ENCODE results near the gene KAT2B. TPM values are rescaled to one million over a fixed set of nuclear protein-coding genes. Genes with fewer than 3 reads are reported as not detected.

KAT2B gene
- total RNA-seq, 1 experiment from 2014 or later, result 3.2 TPM

GRCh38 chr3:20125289-20125688, 85.0 kb downstream of the KAT2B start:
- TF ChIP-seq EZH2 (IDR thresholded peaks at IDR 0.05; ENCODE audit: low read depth), result no peak
- TF ChIP-seq, protein P1, sequence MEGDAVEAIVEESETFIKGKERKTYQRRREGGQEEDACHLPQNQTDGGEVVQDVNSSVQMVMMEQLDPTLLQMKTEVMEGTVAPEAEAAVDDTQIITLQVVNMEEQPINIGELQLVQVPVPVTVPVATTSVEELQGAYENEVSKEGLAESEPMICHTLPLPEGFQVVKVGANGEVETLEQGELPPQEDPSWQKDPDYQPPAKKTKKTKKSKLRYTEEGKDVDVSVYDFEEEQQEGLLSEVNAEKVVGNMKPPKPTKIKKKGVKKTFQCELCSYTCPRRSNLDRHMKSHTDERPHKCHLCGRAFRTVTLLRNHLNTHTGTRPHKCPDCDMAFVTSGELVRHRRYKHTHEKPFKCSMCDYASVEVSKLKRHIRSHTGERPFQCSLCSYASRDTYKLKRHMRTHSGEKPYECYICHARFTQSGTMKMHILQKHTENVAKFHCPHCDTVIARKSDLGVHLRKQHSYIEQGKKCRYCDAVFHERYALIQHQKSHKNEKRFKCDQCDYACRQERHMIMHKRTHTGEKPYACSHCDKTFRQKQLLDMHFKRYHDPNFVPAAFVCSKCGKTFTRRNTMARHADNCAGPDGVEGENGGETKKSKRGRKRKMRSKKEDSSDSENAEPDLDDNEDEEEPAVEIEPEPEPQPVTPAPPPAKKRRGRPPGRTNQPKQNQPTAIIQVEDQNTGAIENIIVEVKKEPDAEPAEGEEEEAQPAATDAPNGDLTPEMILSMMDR (conservative IDR thresholded peaks at IDR 0.05), result no peak
- H3K9me2 ChIP-seq (ENCODE audit: insufficient read depth), result no peaks in the 10 kb centered on the region
- H3K4me2 ChIP-seq, result no peak overlapping the region
- H4K20me1 ChIP-seq (ENCODE audit: insufficient read depth), result no peaks in the 10 kb centered on the region
- H3F3A ChIP-seq (ENCODE audit: insufficient read depth, low read depth), result no peaks in the 10 kb centered on the region
- no peak overlapping the region for H3K4me3 ChIP-seq
- no TSS peak for BruUV-seq (replicated peaks)
- H3K27ac ChIP-seq, result no peak overlapping the region
- DNase-seq, result no peak
- H2AFZ ChIP-seq, result no peak overlapping the region
- intact Hi-C loops (cut with micrococcal nuclease; ENCODE audit: unreplicated experiment), result no loop called here
- H3K36me3 ChIP-seq (ENCODE audit: low read depth), result no peaks in the 10 kb centered on the region
- no peaks in the 10 kb centered on the region for H3K9me3 ChIP-seq (ENCODE audit: insufficient read depth, low read depth)
- CTCF ChIA-PET, result no interaction called here
- POLR2A ChIA-PET (ENCODE audit: unreplicated experiment), result no interaction called here
- no peaks in the 10 kb centered on the region for H3K27me3 ChIP-seq (ENCODE audit: insufficient read depth, low read depth)
- H3K79me2 ChIP-seq (ENCODE audit: low read depth), result no peaks in the 10 kb centered on the region
- no peaks in the 10 kb centered on the region for H3K4me1 ChIP-seq (replicated peaks; ENCODE audit: insufficient read depth)

- Histone ChIP-seq H3K9me2 (ENCODE audit: insufficient read depth) (no peaks in the 10 kb centered on the region), H3K4me1 (replicated peaks; ENCODE audit: insufficient read depth) (no peaks in the 10 kb centered on the region), H4K20me1 (ENCODE audit: insufficient read depth) (no peaks in the 10 kb centered on the region), H3F3A (ENCODE audit: insufficient read depth, low read depth) (no peaks in the 10 kb centered on the region), H3K4me2 (no peak overlapping the region), H3K4me3 (no peak overlapping the region), H3K79me2 (ENCODE audit: low read depth) (no peaks in the 10 kb centered on the region), H2AFZ (no peak overlapping the region), H3K27ac (no peak overlapping the region), H3K36me3 (ENCODE audit: low read depth) (no peaks in the 10 kb centered on the region), H3K27me3 (ENCODE audit: insufficient read depth, low read depth) (no peaks in the 10 kb centered on the region), H3K9me3 (ENCODE audit: insufficient read depth, low read depth) (no peaks in the 10 kb centered on the region)
- no peak for DNase-seq
- CTCF ChIA-PET, result no interaction called here
- POLR2A ChIA-PET (ENCODE audit: unreplicated experiment), result no interaction called here
- BruUV-seq (replicated peaks), result no TSS peak
- intact Hi-C loops (cut with micrococcal nuclease; ENCODE audit: unreplicated experiment), result no loop called here
- TF ChIP-seq, protein P1 (conservative IDR thresholded peaks at IDR 0.05), result no peak
- TF ChIP-seq EZH2 (IDR thresholded peaks at IDR 0.05; ENCODE audit: low read depth), result no peak
These were observed 85.7 kb downstream of the KAT2B start for GRCh38 chr3:20125897-20126296.

DNA sequence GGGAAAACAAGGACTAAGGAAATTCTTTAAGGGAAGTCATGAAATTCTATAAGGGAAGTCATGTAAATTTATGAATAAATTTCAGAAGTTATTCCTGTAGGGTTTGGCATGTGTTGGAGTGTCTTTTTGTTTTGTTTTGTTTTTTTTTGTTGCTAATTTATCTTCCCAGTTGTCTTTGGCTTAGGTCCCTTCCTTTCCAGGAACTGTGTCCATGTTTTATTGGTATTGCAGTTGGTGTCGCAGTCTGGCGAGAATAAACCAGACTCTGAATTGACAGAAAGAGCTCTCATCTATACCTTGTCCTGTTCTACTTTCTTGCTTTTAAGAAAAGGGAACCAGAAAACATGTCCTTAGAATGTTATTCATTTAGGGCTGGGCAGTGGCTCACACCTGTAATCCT, 88.1 kb downstream of the KAT2B start:
- BruUV-seq (replicated peaks), result no TSS peak

More for the DNA sequence above, 88.1 kb downstream of the KAT2B start:
- Histone ChIP-seq H3K27ac (no peak overlapping the region), H3K9me2 (ENCODE audit: insufficient read depth) (no peaks in the 10 kb centered on the region), H3K4me3 (no peak overlapping the region), H3F3A (ENCODE audit: insufficient read depth, low read depth) (no peaks in the 10 kb centered on the region), H3K4me2 (no peak overlapping the region), H4K20me1 (ENCODE audit: insufficient read depth) (no peaks in the 10 kb centered on the region), H3K79me2 (ENCODE audit: low read depth) (no peaks in the 10 kb centered on the region), H3K9me3 (ENCODE audit: insufficient read depth, low read depth) (no peaks in the 10 kb centered on the region), H3K27me3 (ENCODE audit: insufficient read depth, low read depth) (no peaks in the 10 kb centered on the region), H3K4me1 (replicated peaks; ENCODE audit: insufficient read depth) (no peaks in the 10 kb centered on the region), H2AFZ (no peak overlapping the region), H3K36me3 (ENCODE audit: low read depth) (no peaks in the 10 kb centered on the region)
- DNase-seq, result no peak
- ChIA-PET POLR2A (ENCODE audit: unreplicated experiment) (no interaction called here), CTCF (no interaction called here)
- TF ChIP-seq, protein P1 (conservative IDR thresholded peaks at IDR 0.05), result no peak
- no peak for TF ChIP-seq EZH2 (IDR thresholded peaks at IDR 0.05; ENCODE audit: low read depth)
- intact Hi-C loops (cut with micrococcal nuclease; ENCODE audit: unreplicated experiment), result no loop called here

Data from PC-9 (cell line).